Measurements from ENCODE around the gene CAT.

The CAT gene

GRCh38 chr11:34397811-34398210 lies 40.9 kb upstream of the CAT start:
- no peak overlapping the region for H3K4me3 ChIP-seq (replicated peaks; ENCODE audit: insufficient read depth, low read length)
- no peaks in the 10 kb centered on the region for H3K27me3 ChIP-seq (ENCODE audit: insufficient read depth, poor library complexity, severe bottlenecking)
- no peak overlapping the region for H3K27ac ChIP-seq (replicated peaks)
- TF ChIP-seq CTCF (IDR thresholded peaks at IDR 0.05; ENCODE audit: insufficient read depth, low read length) (no peak), REST (IDR thresholded peaks at IDR 0.05; ENCODE audit: insufficient replicate concordance, low read depth) (no peak), GABPA (IDR thresholded peaks at IDR 0.05; ENCODE audit: low read depth) (no peak), POLR2AphosphoS5 (IDR thresholded peaks at IDR 0.05; ENCODE audit: low read depth) (no peak), SPI1 (IDR thresholded peaks at IDR 0.05; ENCODE audit: borderline replicate concordance, low read depth) (no peak)
- DNase-seq (ENCODE audit: low read depth in 1 of 2, low spot score in 1 of 2), result no peak

GRCh38 chr11:34403431-34403830 lies 35.3 kb upstream of the CAT start:
- Histone ChIP-seq H3K27ac (replicated peaks) (no peak overlapping the region), H3K27me3 (ENCODE audit: insufficient read depth, poor library complexity, severe bottlenecking) (no peaks in the 10 kb centered on the region), H3K4me3 (replicated peaks; ENCODE audit: insufficient read depth, low read length) (no peak overlapping the region)
- no peak for TF ChIP-seq POLR2AphosphoS5 (IDR thresholded peaks at IDR 0.05; ENCODE audit: low read depth)
- no peak for TF ChIP-seq GABPA (IDR thresholded peaks at IDR 0.05; ENCODE audit: low read depth)
- TF ChIP-seq SPI1 (IDR thresholded peaks at IDR 0.05; ENCODE audit: borderline replicate concordance, low read depth), result no peak
- no peak for TF ChIP-seq CTCF (IDR thresholded peaks at IDR 0.05; ENCODE audit: insufficient read depth, low read length)
- TF ChIP-seq REST (IDR thresholded peaks at IDR 0.05; ENCODE audit: insufficient replicate concordance, low read depth), result no peak
- DNase-seq (ENCODE audit: low read depth in 1 of 2, low spot score in 1 of 2), result no peak

GRCh38 chr11:34404280-34404679 lies 34.5 kb upstream of the CAT start:
- no peak for TF ChIP-seq POLR2AphosphoS5 (IDR thresholded peaks at IDR 0.05; ENCODE audit: low read depth)
- no peak for TF ChIP-seq REST (IDR thresholded peaks at IDR 0.05; ENCODE audit: insufficient replicate concordance, low read depth)
- no peak for TF ChIP-seq CTCF (IDR thresholded peaks at IDR 0.05; ENCODE audit: insufficient read depth, low read length)
- no peak for TF ChIP-seq SPI1 (IDR thresholded peaks at IDR 0.05; ENCODE audit: borderline replicate concordance, low read depth)
- Histone ChIP-seq H3K4me3 (replicated peaks; ENCODE audit: insufficient read depth, low read length) (no peak overlapping the region), H3K27me3 (ENCODE audit: insufficient read depth, poor library complexity, severe bottlenecking) (no peaks in the 10 kb centered on the region), H3K27ac (replicated peaks) (no peak overlapping the region)
- no peak for DNase-seq (ENCODE audit: low read depth in 1 of 2, low spot score in 1 of 2)
